ENCODE measurements around the gene TENT4A.
A peak's percentile ranks its signal among the peaks of the same experiment; 100 is the strongest.

Gene TENT4A

DNA sequence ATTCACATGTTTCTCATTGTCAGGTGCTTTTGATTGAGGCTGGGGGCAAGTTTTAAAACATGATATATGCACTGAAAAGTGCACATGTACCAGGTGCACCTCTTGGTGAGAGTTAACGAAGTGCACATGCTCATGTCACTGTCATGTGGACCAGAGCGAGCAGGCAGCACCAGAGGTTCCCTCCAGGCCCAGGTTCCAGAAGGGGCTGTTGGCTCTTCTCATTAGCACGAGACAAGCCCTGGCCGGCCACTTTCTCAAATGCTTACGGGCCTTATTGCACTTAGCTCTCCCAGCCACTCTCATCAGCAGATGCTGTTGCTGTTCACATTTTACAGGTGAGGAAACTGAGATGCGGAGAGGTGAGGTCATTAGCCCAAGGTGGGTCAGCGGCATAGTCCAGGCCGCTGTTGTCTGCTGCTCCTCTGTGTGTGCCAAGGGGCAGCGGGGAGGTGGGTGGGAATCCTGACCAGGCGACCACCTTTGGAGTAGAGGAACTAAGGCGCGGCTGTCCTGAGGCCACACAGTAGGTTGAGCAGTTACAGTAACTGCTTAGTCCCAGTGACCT lies 27.4 kb downstream of the TENT4A start:
- Mint-ChIP-seq H3K4me1 (ENCODE audit: low read depth) (peaks cover 16% of the 10 kb centered on the region), H3K4me3 (no peak overlapping the region), H3K27me3 (no peaks in the 10 kb centered on the region), H3K36me3 (peaks cover 2% of the 10 kb centered on the region), H3K27ac (peak overlapping the region; percentile 54), H3K9me3 (ENCODE audit: low read depth) (no peaks in the 10 kb centered on the region)

GRCh38 chr5:6742081-6742758 lies 29.0 kb downstream of the TENT4A start:
- no peak overlapping the region for H3K4me3 Mint-ChIP-seq
- peaks cover 4% of the 10 kb centered on the region for H3K36me3 Mint-ChIP-seq
- no peaks in the 10 kb centered on the region for H3K27me3 Mint-ChIP-seq
- no peaks in the 10 kb centered on the region for H3K9me3 Mint-ChIP-seq (ENCODE audit: low read depth)
- H3K4me1 Mint-ChIP-seq (ENCODE audit: low read depth), result peaks cover 5% of the 10 kb centered on the region
- H3K27ac Mint-ChIP-seq, result no peak overlapping the region

- Mint-ChIP-seq H3K27ac (peak overlapping the region; percentile 58), H3K4me3 (no peak overlapping the region), H3K36me3 (peaks cover 4% of the 10 kb centered on the region), H3K9me3 (ENCODE audit: low read depth) (no peaks in the 10 kb centered on the region), H3K27me3 (no peaks in the 10 kb centered on the region), H3K4me1 (ENCODE audit: low read depth) (peaks cover 2% of the 10 kb centered on the region)
These were observed 29.9 kb downstream of the TENT4A start for GRCh38 chr5:6743161-6743560.

DNA sequence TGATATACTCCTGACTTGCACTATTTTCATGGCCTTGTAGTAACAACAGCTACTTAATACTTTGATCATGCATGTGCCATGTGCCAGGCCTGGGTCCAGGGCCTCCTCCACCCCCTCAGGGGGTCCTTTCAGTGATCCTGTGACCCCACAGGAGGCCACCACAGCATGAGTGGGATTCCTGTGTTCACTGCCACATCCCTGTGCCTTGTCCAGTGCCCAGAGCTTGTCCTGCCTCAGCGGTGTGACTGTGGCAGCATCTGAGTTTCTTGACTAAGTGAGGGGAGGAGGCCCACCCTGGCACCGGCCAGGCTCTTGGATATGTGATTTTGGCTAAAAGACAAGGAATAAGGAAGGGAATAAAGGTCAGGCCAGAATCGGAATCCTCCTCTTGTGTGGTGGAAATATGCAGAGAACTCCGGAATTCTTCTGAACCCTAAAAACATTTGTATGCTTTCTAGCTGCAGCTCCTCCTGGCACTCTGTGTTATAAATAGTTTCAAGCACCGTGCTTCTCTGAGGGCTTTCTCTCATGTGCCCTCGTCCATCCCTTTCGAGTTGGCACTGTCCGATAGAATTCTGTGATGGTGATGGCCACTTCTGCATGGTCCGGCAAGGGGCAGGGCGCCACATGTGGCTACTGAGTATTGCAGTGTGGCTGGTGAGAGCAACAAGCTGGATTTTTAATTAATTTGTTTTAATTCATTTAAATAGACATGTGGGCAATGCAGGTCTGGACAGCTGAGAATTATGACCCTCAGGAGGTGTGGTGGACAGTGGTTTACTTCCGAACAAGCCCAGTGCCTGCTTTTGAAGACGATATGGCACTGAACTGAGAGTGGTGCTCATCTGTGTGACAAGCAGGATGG lies 31.8 kb downstream of the TENT4A start:
- no peak overlapping the region for H3K27ac Mint-ChIP-seq
- H3K36me3 Mint-ChIP-seq, result peaks cover 4% of the 10 kb centered on the region
- no peaks in the 10 kb centered on the region for H3K9me3 Mint-ChIP-seq (ENCODE audit: low read depth)
- H3K27me3 Mint-ChIP-seq, result no peaks in the 10 kb centered on the region
- H3K4me1 Mint-ChIP-seq (ENCODE audit: low read depth), result peaks cover 2% of the 10 kb centered on the region
- H3K4me3 Mint-ChIP-seq, result no peak overlapping the region

DNA sequence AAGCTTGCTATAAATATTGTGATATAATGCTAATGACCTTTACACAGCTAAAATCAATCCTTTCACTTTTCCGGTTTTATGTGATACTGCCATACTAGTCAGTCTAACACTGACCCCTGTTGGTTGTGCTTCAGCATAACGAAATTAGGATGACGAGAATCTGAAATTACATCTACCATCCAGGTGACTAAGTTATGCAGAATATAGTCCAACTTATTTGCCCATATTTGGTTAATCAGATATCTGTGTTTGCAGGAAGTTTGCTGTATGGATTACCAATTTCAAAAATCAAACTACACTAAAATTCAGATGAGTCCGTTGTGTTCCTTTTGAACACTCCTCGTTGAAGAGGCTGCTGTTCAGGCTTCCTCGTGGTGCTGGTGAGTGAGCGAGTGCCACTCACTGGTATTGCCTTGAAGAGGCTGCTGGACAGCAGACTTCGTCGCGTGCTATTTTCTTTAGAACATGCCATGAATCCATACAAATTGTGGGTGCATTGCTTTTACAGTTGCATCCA lies 32.5 kb downstream of the TENT4A start:
- no peak overlapping the region for H3K4me3 Mint-ChIP-seq
- H3K27me3 Mint-ChIP-seq, result no peaks in the 10 kb centered on the region
- peaks cover 3% of the 10 kb centered on the region for H3K36me3 Mint-ChIP-seq
- H3K27ac Mint-ChIP-seq, result no peak overlapping the region
- peaks cover 2% of the 10 kb centered on the region for H3K4me1 Mint-ChIP-seq (ENCODE audit: low read depth)
- H3K9me3 Mint-ChIP-seq (ENCODE audit: low read depth), result no peaks in the 10 kb centered on the region

GRCh38 chr5:6746244-6746643 lies 33.0 kb downstream of the TENT4A start:
- Mint-ChIP-seq H3K9me3 (ENCODE audit: low read depth) (no peaks in the 10 kb centered on the region), H3K27ac (no peak overlapping the region), H3K4me1 (ENCODE audit: low read depth) (peaks cover 3% of the 10 kb centered on the region)

GRCh38 chr5:6747103-6747502 lies 33.9 kb downstream of the TENT4A start:
- Mint-ChIP-seq H3K27me3 (no peaks in the 10 kb centered on the region), H3K4me1 (ENCODE audit: low read depth) (peaks cover 5% of the 10 kb centered on the region), H3K4me3 (no peak overlapping the region), H3K36me3 (peaks cover 5% of the 10 kb centered on the region), H3K27ac (no peak overlapping the region), H3K9me3 (ENCODE audit: low read depth) (no peaks in the 10 kb centered on the region)

More at GRCh38 chr5:6746244-6746643, 33.0 kb downstream of the TENT4A start:
- Mint-ChIP-seq H3K36me3 (peaks cover 3% of the 10 kb centered on the region), H3K27me3 (no peaks in the 10 kb centered on the region), H3K4me3 (no peak overlapping the region)

DNA sequence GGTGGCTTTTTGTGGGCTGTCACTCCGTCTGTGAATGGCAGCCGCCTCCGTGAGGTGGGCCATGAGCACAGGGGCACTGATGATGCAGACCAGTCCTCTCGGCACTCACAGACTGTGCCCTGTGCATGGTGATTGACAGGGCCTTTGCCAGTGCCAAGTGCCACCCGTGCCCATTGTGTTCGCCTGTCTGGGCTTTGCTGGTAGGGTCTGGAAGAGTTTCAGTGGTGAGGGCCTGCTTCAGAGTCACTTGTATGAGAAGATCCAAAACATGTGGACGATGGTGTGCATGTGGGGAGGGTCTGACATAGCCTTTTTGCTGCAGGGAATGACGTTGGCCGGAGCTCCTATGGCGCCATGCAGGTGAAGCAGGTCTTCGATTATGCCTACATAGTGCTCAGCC lies 34.9 kb downstream of the TENT4A start:
- H3K27me3 Mint-ChIP-seq, result no peaks in the 10 kb centered on the region
- no peak overlapping the region for H3K27ac Mint-ChIP-seq
- peaks cover 5% of the 10 kb centered on the region for H3K36me3 Mint-ChIP-seq
- peaks cover 5% of the 10 kb centered on the region for H3K4me1 Mint-ChIP-seq (ENCODE audit: low read depth)
- no peak overlapping the region for H3K4me3 Mint-ChIP-seq
- no peaks in the 10 kb centered on the region for H3K9me3 Mint-ChIP-seq (ENCODE audit: low read depth)

- Mint-ChIP-seq H3K36me3 (peaks cover 7% of the 10 kb centered on the region), H3K9me3 (ENCODE audit: low read depth) (no peaks in the 10 kb centered on the region), H3K27ac (no peak overlapping the region), H3K4me1 (ENCODE audit: low read depth) (peaks cover 5% of the 10 kb centered on the region), H3K4me3 (no peak overlapping the region), H3K27me3 (no peaks in the 10 kb centered on the region)
These were observed 35.9 kb downstream of the TENT4A start for GRCh38 chr5:6749026-6749716.

- Mint-ChIP-seq H3K4me3 (no peak overlapping the region), H3K27ac (no peak overlapping the region), H3K9me3 (ENCODE audit: low read depth) (no peaks in the 10 kb centered on the region), H3K27me3 (no peaks in the 10 kb centered on the region), H3K36me3 (peaks cover 9% of the 10 kb centered on the region), H3K4me1 (ENCODE audit: low read depth) (peaks cover 5% of the 10 kb centered on the region)
These were observed 37.1 kb downstream of the TENT4A start for GRCh38 chr5:6750142-6750840.

- no peaks in the 10 kb centered on the region for H3K27me3 Mint-ChIP-seq
- no peaks in the 10 kb centered on the region for H3K9me3 Mint-ChIP-seq (ENCODE audit: low read depth)
- no peak overlapping the region for H3K4me3 Mint-ChIP-seq
- H3K4me1 Mint-ChIP-seq (ENCODE audit: low read depth), result peaks cover 5% of the 10 kb centered on the region
- H3K36me3 Mint-ChIP-seq, result peaks cover 12% of the 10 kb centered on the region
- H3K27ac Mint-ChIP-seq, result no peak overlapping the region
These were observed 37.9 kb downstream of the TENT4A start for GRCh38 chr5:6750951-6751685.

GRCh38 chr5:6752236-6752635 lies 39.0 kb downstream of the TENT4A start:
- Mint-ChIP-seq H3K27ac (no peak overlapping the region), H3K9me3 (ENCODE audit: low read depth) (no peaks in the 10 kb centered on the region), H3K4me3 (no peak overlapping the region), H3K4me1 (ENCODE audit: low read depth) (peaks cover 5% of the 10 kb centered on the region), H3K36me3 (peaks cover 12% of the 10 kb centered on the region), H3K27me3 (no peaks in the 10 kb centered on the region)

- H3K27me3 Mint-ChIP-seq, result no peaks in the 10 kb centered on the region
- H3K9me3 Mint-ChIP-seq (ENCODE audit: low read depth), result no peaks in the 10 kb centered on the region
- H3K4me3 Mint-ChIP-seq, result no peak overlapping the region
- H3K4me1 Mint-ChIP-seq (ENCODE audit: low read depth), result peaks cover 3% of the 10 kb centered on the region
- H3K36me3 Mint-ChIP-seq, result peaks cover 12% of the 10 kb centered on the region
- no peak overlapping the region for H3K27ac Mint-ChIP-seq
These were observed 39.5 kb downstream of the TENT4A start for GRCh38 chr5:6752782-6753181.

GRCh38 chr5:6753851-6754250 lies 40.6 kb downstream of the TENT4A start:
- H3K27me3 Mint-ChIP-seq, result no peaks in the 10 kb centered on the region
- no peak overlapping the region for H3K27ac Mint-ChIP-seq
- peaks cover 2% of the 10 kb centered on the region for H3K4me1 Mint-ChIP-seq (ENCODE audit: low read depth)
- no peaks in the 10 kb centered on the region for H3K9me3 Mint-ChIP-seq (ENCODE audit: low read depth)
- H3K4me3 Mint-ChIP-seq, result no peak overlapping the region
- peaks cover 12% of the 10 kb centered on the region for H3K36me3 Mint-ChIP-seq
